Measurements from ENCODE around the gene USP6NL.

GRCh38 chr10:11548065-11548767, 63.2 kb downstream of the USP6NL start:
- TF ChIP-seq POLR2A (IDR thresholded peaks at IDR 0.05; ENCODE audit: low read length), result no peak
- TF ChIP-seq GATA1 (IDR thresholded peaks at IDR 0.05; ENCODE audit: low read depth, low read length), result no peak

All from erythroblast (primary cell).